Neural progenitor cell (in vitro differentiated cells): ENCODE results near the gene PCBD2. TPM values are rescaled to one million over a fixed set of nuclear protein-coding genes. Genes with fewer than 3 reads are reported as not detected.

ENCODE experiments used
- DNase-seq: peaks from one replicate; pipeline ENCODE4 v3.0.0-alpha.2; 2016; ENCODE audit warnings: low spot score
- H2AFZ ChIP-seq: fragments of 200-600 bp; sonication (generic); replicated peaks from 2 replicates; pipeline ENCODE4 v1.6.1; 2016; ENCODE audit warnings: antibody characterized with exemption
- H3F3A ChIP-seq: fragments of 200-600 bp; sonication (generic); 2 replicates; pipeline ENCODE4 v1.6.1; 2016; ENCODE audit warnings: antibody characterized with exemption, low read depth
- H3K27ac ChIP-seq: fragments of 200-600 bp; sonication (generic); 2 replicates; pipeline ENCODE4 v1.5.1; 2016; ENCODE audit warnings: mild to moderate bottlenecking
- H3K27me3 ChIP-seq: fragments of 200-600 bp; sonication (generic); 2 replicates; pipeline ENCODE4 v1.6.1; 2016; ENCODE audit warnings: mild to moderate bottlenecking, moderate library complexity
- H3K36me3 ChIP-seq: fragments of 200-600 bp; sonication (generic); 2 replicates; pipeline ENCODE4 v1.5.1; 2016
- H3K4me1 ChIP-seq: fragments of 200-600 bp; sonication (generic); 2 replicates; pipeline ENCODE4 v1.6.1; 2016; ENCODE audit warnings: mixed run types
- H3K4me2 ChIP-seq: fragments of 200-600 bp; sonication (generic); 2 replicates; pipeline ENCODE4 v1.6.1; 2016
- H3K4me3 ChIP-seq: fragments of 200-600 bp; sonication (generic); 2 replicates; pipeline ENCODE4 v1.5.1; 2016
- H3K79me2 ChIP-seq: fragments of 200-600 bp; sonication (generic); 2 replicates; pipeline ENCODE4 v1.6.1; 2016; ENCODE audit warnings: low read depth
- H3K9ac ChIP-seq: fragments of 200-600 bp; sonication (generic); 2 replicates; pipeline ENCODE4 v1.6.1; 2016
- H3K9me3 ChIP-seq: fragments of 200-600 bp; sonication (generic); 2 replicates; pipeline ENCODE4 v1.5.1; 2016; ENCODE audit warnings: low read depth
- H4K20me1 ChIP-seq: fragments of 200-600 bp; sonication (generic); 2 replicates; pipeline ENCODE4 v1.6.1; 2016; ENCODE audit warnings: low read depth
- H3K27ac Mint-ChIP-seq: 3 replicates; pipeline ENCODE4 v1.8.0; 2021; ENCODE audit warnings: mixed read lengths
- H3K27me3 Mint-ChIP-seq: 2 replicates; pipeline ENCODE4 v1.8.0; 2022; ENCODE audit warnings: low read depth, mild to moderate bottlenecking, inconsistent platforms, moderate library complexity, mixed read lengths; ENCODE audit not compliant: insufficient read depth
- H3K36me3 Mint-ChIP-seq: 3 replicates; pipeline ENCODE4 v1.8.0; 2021; ENCODE audit warnings: mixed read lengths
- H3K4me1 Mint-ChIP-seq: 3 replicates; pipeline ENCODE4 v1.8.0; 2021; ENCODE audit warnings: mixed read lengths
- H3K4me3 Mint-ChIP-seq: 3 replicates; pipeline ENCODE4 v1.8.0; 2021; ENCODE audit warnings: mild to moderate bottlenecking, moderate library complexity, mixed read lengths
- H3K9me3 Mint-ChIP-seq: 3 replicates; pipeline ENCODE4 v1.8.0; 2020; ENCODE audit warnings: mixed read lengths
- CTCF ChIP-seq: fragments of 200-600 bp; sonication (generic); IDR thresholded peaks from 2 replicates; pipeline ENCODE4 v1.5.1; 2017; ENCODE audit warnings: antibody characterized with exemption, mild to moderate bottlenecking
- EZH2 ChIP-seq: fragments of 200-600 bp; sonication (generic); IDR thresholded peaks from 2 replicates; pipeline ENCODE4 v1.6.1; 2017; ENCODE audit warnings: antibody characterized with exemption, mild to moderate bottlenecking, moderate library complexity
- EZH2phosphoT487 ChIP-seq: fragments of 200-600 bp; sonication (generic); IDR thresholded peaks from 2 replicates; pipeline ENCODE4 v1.6.1; 2017; ENCODE audit warnings: antibody characterized with exemption
- total RNA-seq: library from RNA; depleted of rRNA; stranded (reverse); fragments of >200 nt; gene quantifications from 2 replicates; pipeline ENCODE4 v1.2.3, GENCODE V29; 2015; ENCODE audit warnings: low replicate concordance

PCBD2 gene
- total RNA-seq, 1 donor from 2014 or later = 5.0 TPM

GRCh38 chr5:134975078-134975715 is 70.3 kb downstream of the PCBD2 start:
- no peaks in the 10 kb centered on the region for H4K20me1 ChIP-seq
- no peak overlapping the region for H3K4me3 ChIP-seq
- Mint-ChIP-seq H3K27me3 (no peaks in the 10 kb centered on the region), H3K4me3 (no peak overlapping the region), H3K9me3 (peaks cover 22% of the 10 kb centered on the region), H3K36me3 (peaks cover 12% of the 10 kb centered on the region), H3K27ac (no peak overlapping the region), H3K4me1 (no peaks in the 10 kb centered on the region)
- no peaks in the 10 kb centered on the region for H3K36me3 ChIP-seq
- H3K9ac ChIP-seq = no peak overlapping the region
- TF ChIP-seq EZH2 (no peak), CTCF (no peak), EZH2phosphoT487 (no peak)
- H2AFZ ChIP-seq = no peak overlapping the region
- H3K79me2 ChIP-seq = no peaks in the 10 kb centered on the region
- no peaks in the 10 kb centered on the region for H3F3A ChIP-seq
- H3K4me1 ChIP-seq = no peaks in the 10 kb centered on the region
- no peaks in the 10 kb centered on the region for H3K27me3 ChIP-seq
- no peaks in the 10 kb centered on the region for H3K9me3 ChIP-seq
- H3K27ac ChIP-seq = no peak overlapping the region
- no peak for DNase-seq
- no peak overlapping the region for H3K4me2 ChIP-seq

- Histone ChIP-seq H4K20me1 (no peaks in the 10 kb centered on the region), H3K36me3 (no peaks in the 10 kb centered on the region), H3F3A (no peaks in the 10 kb centered on the region), H3K9ac (no peak overlapping the region), H3K27me3 (no peaks in the 10 kb centered on the region), H3K9me3 (no peaks in the 10 kb centered on the region), H2AFZ (no peak overlapping the region), H3K4me1 (no peaks in the 10 kb centered on the region), H3K4me3 (no peak overlapping the region), H3K4me2 (no peak overlapping the region), H3K27ac (no peak overlapping the region), H3K79me2 (no peaks in the 10 kb centered on the region)
- Mint-ChIP-seq H3K27me3 (no peaks in the 10 kb centered on the region), H3K9me3 (peaks cover 25% of the 10 kb centered on the region), H3K27ac (no peak overlapping the region), H3K36me3 (peaks cover 12% of the 10 kb centered on the region), H3K4me3 (no peak overlapping the region), H3K4me1 (no peaks in the 10 kb centered on the region)
- TF ChIP-seq EZH2 = no peak
- TF ChIP-seq CTCF = no peak
- TF ChIP-seq EZH2phosphoT487 = no peak
- DNase-seq = no peak
Observed at GRCh38 chr5:134975843-134976242, 70.9 kb downstream of the PCBD2 start.

GRCh38 chr5:134976841-134977240 is 71.9 kb downstream of the PCBD2 start:
- Histone ChIP-seq H3K4me1 (no peaks in the 10 kb centered on the region), H3K27ac (no peak overlapping the region), H4K20me1 (no peaks in the 10 kb centered on the region), H3F3A (no peaks in the 10 kb centered on the region), H3K79me2 (no peaks in the 10 kb centered on the region), H3K36me3 (no peaks in the 10 kb centered on the region), H3K4me2 (no peak overlapping the region), H3K27me3 (no peaks in the 10 kb centered on the region), H3K9ac (no peak overlapping the region), H2AFZ (no peak overlapping the region), H3K4me3 (no peak overlapping the region), H3K9me3 (peaks cover 3% of the 10 kb centered on the region)
- Mint-ChIP-seq H3K4me3 (no peak overlapping the region), H3K27me3 (no peaks in the 10 kb centered on the region), H3K27ac (no peak overlapping the region), H3K4me1 (no peaks in the 10 kb centered on the region), H3K36me3 (peaks cover 12% of the 10 kb centered on the region), H3K9me3 (peaks cover 33% of the 10 kb centered on the region)
- TF ChIP-seq CTCF (no peak), EZH2 (no peak), EZH2phosphoT487 (no peak)
- no peak for DNase-seq
